Left ventricle myocardium superior (tissue), 1 donor: ENCODE data around the gene CTTNBP2. TPM values are rescaled to one million over a fixed set of nuclear protein-coding genes. Genes with fewer than 3 reads are reported as not detected.

Experiments
- ATAC-seq: fragments of 200-7000 bp; cut with Tn5 transposase; one replicate; pipeline ENCODE4 v1.9.1; 2020; ENCODE audit warnings: mild to moderate bottlenecking, moderate library complexity
- DNase-seq: peaks from one replicate; pipeline ENCODE4 v3.0.0-alpha.2; 2020
- intact Hi-C: fragments of 100-400 bp; cut with micrococcal nuclease; formaldehyde crosslinking; loops from one replicate; pipeline ENCODE4 v1.11.0; 2022
- total RNA-seq: library from RNA; stranded (reverse); fragmentation: NEBNext Ultra II Directional; extraction: Animal tissue kit (Norgen Biotek cat#: 25700); gene quantifications from one replicate; pipeline ENCODE4 v1.2.1, GENCODE V29; 2021
- donor health status: DM: no; HTN: yes; CAD: no; lungs with severe emphysema.

Gene CTTNBP2
- total RNA-seq, 1 donor from 2014 or later, result 0.77 TPM

GRCh38 chr7:117802660-117803059 lies 70.6 kb downstream of the CTTNBP2 start:
- intact Hi-C loops, result no loop called here

GRCh38 chr7:117800841-117801240 lies 72.4 kb downstream of the CTTNBP2 start:
- ATAC-seq, result no peak
- no peak for DNase-seq
- intact Hi-C loops, result no loop called here

More at GRCh38 chr7:117802660-117803059, 70.6 kb downstream of the CTTNBP2 start:
- ATAC-seq (no peak), DNase-seq (no peak)

GRCh38 chr7:117800406-117800805 lies 72.8 kb downstream of the CTTNBP2 start:
- intact Hi-C loops, result no loop called here
- ATAC-seq (no peak), DNase-seq (no peak)

- DNase-seq, result no peak
- ATAC-seq, result no peak
- intact Hi-C loops, result no loop called here
These were observed 76.4 kb downstream of the CTTNBP2 start for GRCh38 chr7:117796889-117797288.

- intact Hi-C loops, result no loop called here
- DNase-seq (no peak), ATAC-seq (no peak)
These were observed 79.3 kb downstream of the CTTNBP2 start for GRCh38 chr7:117793976-117794375.

GRCh38 chr7:117793521-117793920 lies 79.7 kb downstream of the CTTNBP2 start:
- intact Hi-C loops, result no loop called here
- ATAC-seq, result no peak
- DNase-seq, result no peak

GRCh38 chr7:117791877-117792780 lies 81.1 kb downstream of the CTTNBP2 start:
- DNase-seq, result peak; percentile 36
- intact Hi-C loops, result no loop called here
- ATAC-seq, result peak; percentile 75

GRCh38 chr7:117790731-117791130 lies 82.5 kb downstream of the CTTNBP2 start:
- intact Hi-C loops, result no loop called here
- ATAC-seq, result no peak
- no peak for DNase-seq

- DNase-seq (no peak), ATAC-seq (no peak)
- intact Hi-C loops, result no loop called here
These were observed 83.0 kb downstream of the CTTNBP2 start for GRCh38 chr7:117790251-117790650.

GRCh38 chr7:117785431-117785830 lies 87.8 kb downstream of the CTTNBP2 start:
- intact Hi-C loops, result no loop called here
- ATAC-seq, result no peak
- no peak for DNase-seq

GRCh38 chr7:117784315-117784714 lies 88.9 kb downstream of the CTTNBP2 start:
- DNase-seq (no peak), ATAC-seq (no peak)
- intact Hi-C loops, result no loop called here

GRCh38 chr7:117782761-117783160 lies 90.5 kb downstream of the CTTNBP2 start:
- ATAC-seq (no peak), DNase-seq (no peak)
- intact Hi-C loops, result no loop called here

GRCh38 chr7:117781707-117782106 lies 91.5 kb downstream of the CTTNBP2 start:
- intact Hi-C loops, result no loop called here
- DNase-seq (no peak), ATAC-seq (no peak)

- ATAC-seq, result no peak
- no peak for DNase-seq
- intact Hi-C loops, result no loop called here
These were observed 92.4 kb downstream of the CTTNBP2 start for GRCh38 chr7:117780832-117781231.

GRCh38 chr7:117777335-117778142 lies 95.7 kb downstream of the CTTNBP2 start:
- intact Hi-C loops, result no loop called here
- ATAC-seq (no peak), DNase-seq (no peak)

GRCh38 chr7:117776224-117776623 lies 97.0 kb downstream of the CTTNBP2 start:
- DNase-seq (no peak), ATAC-seq (no peak)
- intact Hi-C loops, result no loop called here

GRCh38 chr7:117775801-117776200 lies 97.4 kb downstream of the CTTNBP2 start:
- DNase-seq, result no peak
- intact Hi-C loops, result no loop called here
- ATAC-seq, result no peak

GRCh38 chr7:117774943-117775342 lies 98.3 kb downstream of the CTTNBP2 start:
- ATAC-seq, result no peak
- intact Hi-C loops, result no loop called here
- DNase-seq, result no peak

GRCh38 chr7:117772421-117772820 lies 100.8 kb downstream of the CTTNBP2 start:
- intact Hi-C loops, result no loop called here
- ATAC-seq (no peak), DNase-seq (no peak)

GRCh38 chr7:117771756-117772155 lies 101.5 kb downstream of the CTTNBP2 start:
- intact Hi-C loops, result no loop called here
- DNase-seq (no peak), ATAC-seq (no peak)
